Measurements from ENCODE around the gene SERGEF.

- TF ChIP-seq, protein P1, sequence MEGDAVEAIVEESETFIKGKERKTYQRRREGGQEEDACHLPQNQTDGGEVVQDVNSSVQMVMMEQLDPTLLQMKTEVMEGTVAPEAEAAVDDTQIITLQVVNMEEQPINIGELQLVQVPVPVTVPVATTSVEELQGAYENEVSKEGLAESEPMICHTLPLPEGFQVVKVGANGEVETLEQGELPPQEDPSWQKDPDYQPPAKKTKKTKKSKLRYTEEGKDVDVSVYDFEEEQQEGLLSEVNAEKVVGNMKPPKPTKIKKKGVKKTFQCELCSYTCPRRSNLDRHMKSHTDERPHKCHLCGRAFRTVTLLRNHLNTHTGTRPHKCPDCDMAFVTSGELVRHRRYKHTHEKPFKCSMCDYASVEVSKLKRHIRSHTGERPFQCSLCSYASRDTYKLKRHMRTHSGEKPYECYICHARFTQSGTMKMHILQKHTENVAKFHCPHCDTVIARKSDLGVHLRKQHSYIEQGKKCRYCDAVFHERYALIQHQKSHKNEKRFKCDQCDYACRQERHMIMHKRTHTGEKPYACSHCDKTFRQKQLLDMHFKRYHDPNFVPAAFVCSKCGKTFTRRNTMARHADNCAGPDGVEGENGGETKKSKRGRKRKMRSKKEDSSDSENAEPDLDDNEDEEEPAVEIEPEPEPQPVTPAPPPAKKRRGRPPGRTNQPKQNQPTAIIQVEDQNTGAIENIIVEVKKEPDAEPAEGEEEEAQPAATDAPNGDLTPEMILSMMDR (IDR thresholded peaks at IDR 0.05; ENCODE audit: insufficient read depth, low read depth, low read length) = no peak
- no peak for TF ChIP-seq EZH2 (IDR thresholded peaks at IDR 0.05; ENCODE audit: insufficient read depth, low read length)
Observed at GRCh38 chr11:17781626-17782025, 231.2 kb downstream of the SERGEF start.

Measured in astrocyte (in vitro differentiated cells and primary cell).